T-helper 17 cell (primary cell): ENCODE data around the gene EHF. TPM values are rescaled to one million over a fixed set of nuclear protein-coding genes. Genes with fewer than 3 reads are reported as not detected.

Experiments used
- ATAC-seq: fragments of 150-1000 bp; cut with Tn5 transposase; 2 replicates; pipeline ENCODE4 v1.10.0; 2021; ENCODE audit warnings: mild to moderate bottlenecking, moderate library complexity
- DNase-seq, 3 donors: peaks; one replicate each; pipeline versions ENCODE4 v3.0.0 to v3.0.0-alpha.2; 2020 to 2021
- H3K9me3 ChIP-seq: one replicate; pipeline ENCODE4 v1.7.0; 2013; ENCODE audit warnings: low read length, mild to moderate bottlenecking; ENCODE audit not compliant: control insufficient read depth, poor library complexity, severe bottlenecking
- H3K27ac Mint-ChIP-seq: one replicate; pipeline ENCODE4 v1.8.0; 2022; ENCODE audit warnings: mild to moderate bottlenecking, moderate library complexity, mixed read lengths
- H3K27me3 Mint-ChIP-seq: one replicate; pipeline ENCODE4 v1.8.0; 2022; ENCODE audit warnings: mixed read lengths
- H3K36me3 Mint-ChIP-seq: one replicate; pipeline ENCODE4 v1.8.0; 2022; ENCODE audit warnings: low read depth, mixed read lengths
- H3K4me1 Mint-ChIP-seq: one replicate; pipeline ENCODE4 v1.8.0; 2022; ENCODE audit warnings: mild to moderate bottlenecking, mixed read lengths
- H3K4me3 Mint-ChIP-seq: one replicate; pipeline ENCODE4 v1.8.0; 2022; ENCODE audit warnings: mild to moderate bottlenecking, moderate library complexity, mixed read lengths
- total RNA-seq, 4 donors: library from RNA in 2 of 4; stranded (reverse) in 2 of 4; gene quantifications; one replicate each; pipeline ENCODE4 v1.2.3 and lab custom pipeline; 2022 to 2026

The EHF gene
- total RNA-seq, 2 donors from 2014 or later: 0.34 to 0.65 TPM

GRCh38 chr11:34620202-34620601, 691 bp upstream of the EHF start:
- Mint-ChIP-seq H3K4me3 (no peak overlapping the region), H3K36me3 (no peaks in the 10 kb centered on the region), H3K4me1 (no peaks in the 10 kb centered on the region), H3K27ac (no peak overlapping the region), H3K27me3 (peaks cover 39% of the 10 kb centered on the region)
- no peak for DNase-seq
- H3K9me3 ChIP-seq: no peaks in the 10 kb centered on the region
- ATAC-seq: no peak

- Mint-ChIP-seq H3K4me1 (no peaks in the 10 kb centered on the region), H3K4me3 (no peak overlapping the region), H3K27me3 (peaks cover 53% of the 10 kb centered on the region), H3K36me3 (peaks cover 2% of the 10 kb centered on the region), H3K27ac (no peak overlapping the region)
- ATAC-seq (no peak), DNase-seq (no peak)
- no peaks in the 10 kb centered on the region for H3K9me3 ChIP-seq
Measured at GRCh38 chr11:34621876-34622275, 983 bp downstream of the EHF start.

- ATAC-seq: no peak
- Mint-ChIP-seq H3K27me3 (peaks cover 49% of the 10 kb centered on the region), H3K36me3 (peaks cover 2% of the 10 kb centered on the region)
Measured at GRCh38 chr11:34623463-34623862, 2.6 kb downstream of the EHF start.

GRCh38 chr11:34624069-34624468, 3.2 kb downstream of the EHF start:
- Mint-ChIP-seq H3K27ac (no peak overlapping the region), H3K4me3 (peak overlapping the region; percentile 62), H3K27me3 (peaks cover 49% of the 10 kb centered on the region), H3K36me3 (peaks cover 2% of the 10 kb centered on the region), H3K4me1 (no peaks in the 10 kb centered on the region)
- H3K9me3 ChIP-seq: no peaks in the 10 kb centered on the region
- DNase-seq (peak in 1 of 3 donors; percentile 17), ATAC-seq (peak; percentile 90)

More at GRCh38 chr11:34623463-34623862, 2.6 kb downstream of the EHF start:
- no peaks in the 10 kb centered on the region for H3K9me3 ChIP-seq
- DNase-seq: no peak
- Mint-ChIP-seq H3K27ac (no peak overlapping the region), H3K4me3 (peak overlapping the region; percentile 62), H3K4me1 (no peaks in the 10 kb centered on the region)

- H3K9me3 ChIP-seq: no peaks in the 10 kb centered on the region
- Mint-ChIP-seq H3K4me1 (no peaks in the 10 kb centered on the region), H3K27ac (no peak overlapping the region), H3K36me3 (peaks cover 2% of the 10 kb centered on the region), H3K4me3 (no peak overlapping the region), H3K27me3 (peaks cover 49% of the 10 kb centered on the region)
- DNase-seq (no peak), ATAC-seq (no peak)
Measured at GRCh38 chr11:34625576-34625975, 4.7 kb downstream of the EHF start.

- H3K9me3 ChIP-seq: no peaks in the 10 kb centered on the region
- peaks cover 48% of the 10 kb centered on the region for H3K27me3 Mint-ChIP-seq
- ATAC-seq (no peak), DNase-seq (no peak)
- H3K36me3 Mint-ChIP-seq: peaks cover 2% of the 10 kb centered on the region
- no peak overlapping the region for H3K4me3 Mint-ChIP-seq
- no peaks in the 10 kb centered on the region for H3K4me1 Mint-ChIP-seq
- no peak overlapping the region for H3K27ac Mint-ChIP-seq
Measured at GRCh38 chr11:34626393-34626792, 5.5 kb downstream of the EHF start.

GRCh38 chr11:34627197-34627596, 6.3 kb downstream of the EHF start:
- Mint-ChIP-seq H3K36me3 (peaks cover 2% of the 10 kb centered on the region), H3K4me3 (no peak overlapping the region), H3K4me1 (no peaks in the 10 kb centered on the region), H3K27me3 (peaks cover 40% of the 10 kb centered on the region), H3K27ac (no peak overlapping the region)
- DNase-seq (no peak), ATAC-seq (no peak)
- H3K9me3 ChIP-seq: no peaks in the 10 kb centered on the region

- Mint-ChIP-seq H3K27ac (no peak overlapping the region), H3K4me3 (no peak overlapping the region), H3K36me3 (peaks cover 2% of the 10 kb centered on the region), H3K27me3 (peaks cover 21% of the 10 kb centered on the region), H3K4me1 (peaks cover 9% of the 10 kb centered on the region)
- H3K9me3 ChIP-seq: no peaks in the 10 kb centered on the region
- no peak for DNase-seq
- no peak for ATAC-seq
Measured at GRCh38 chr11:34629711-34630110, 8.8 kb downstream of the EHF start.

GRCh38 chr11:34630544-34630943, 9.7 kb downstream of the EHF start:
- Mint-ChIP-seq H3K4me3 (no peak overlapping the region), H3K4me1 (peaks cover 9% of the 10 kb centered on the region), H3K27ac (peak overlapping the region; percentile 4), H3K27me3 (peaks cover 13% of the 10 kb centered on the region), H3K36me3 (peaks cover 2% of the 10 kb centered on the region)
- no peaks in the 10 kb centered on the region for H3K9me3 ChIP-seq
- no peak for ATAC-seq
- no peak for DNase-seq

- Mint-ChIP-seq H3K4me1 (peaks cover 9% of the 10 kb centered on the region), H3K4me3 (no peak overlapping the region), H3K27me3 (peaks cover 8% of the 10 kb centered on the region), H3K27ac (no peak overlapping the region), H3K36me3 (peaks cover 2% of the 10 kb centered on the region)
- no peaks in the 10 kb centered on the region for H3K9me3 ChIP-seq
- DNase-seq: no peak
- no peak for ATAC-seq
Measured at GRCh38 chr11:34631297-34631696, 10.4 kb downstream of the EHF start.

GRCh38 chr11:34631737-34632104, 10.8 kb downstream of the EHF start:
- ATAC-seq: no peak
- no peak overlapping the region for H3K4me3 Mint-ChIP-seq

GRCh38 chr11:34632105-34632791, 11.4 kb downstream of the EHF start:
- Mint-ChIP-seq H3K27me3 (no peaks in the 10 kb centered on the region), H3K4me1 (peaks cover 9% of the 10 kb centered on the region), H3K27ac (no peak overlapping the region), H3K4me3 (no peak overlapping the region), H3K36me3 (no peaks in the 10 kb centered on the region)
- no peaks in the 10 kb centered on the region for H3K9me3 ChIP-seq
- DNase-seq: no peak
- no peak for ATAC-seq

More at GRCh38 chr11:34631737-34632104, 10.8 kb downstream of the EHF start:
- Mint-ChIP-seq H3K27ac (no peak overlapping the region), H3K36me3 (no peaks in the 10 kb centered on the region), H3K4me1 (peaks cover 9% of the 10 kb centered on the region), H3K27me3 (peaks cover 4% of the 10 kb centered on the region)
- no peak for DNase-seq
- H3K9me3 ChIP-seq: no peaks in the 10 kb centered on the region

- no peaks in the 10 kb centered on the region for H3K27me3 Mint-ChIP-seq
- H3K9me3 ChIP-seq: no peaks in the 10 kb centered on the region
- ATAC-seq (no peak), DNase-seq (no peak)
- H3K4me3 Mint-ChIP-seq: no peak overlapping the region
- no peaks in the 10 kb centered on the region for H3K36me3 Mint-ChIP-seq
- H3K4me1 Mint-ChIP-seq: peaks cover 9% of the 10 kb centered on the region
- peak overlapping the region; percentile 45 for H3K27ac Mint-ChIP-seq
Measured at GRCh38 chr11:34633640-34633989, 12.7 kb downstream of the EHF start.

- DNase-seq (no peak), ATAC-seq (peak; percentile 59)
- no peak overlapping the region for H3K4me3 Mint-ChIP-seq
- H3K27me3 Mint-ChIP-seq: no peaks in the 10 kb centered on the region
- peaks cover 9% of the 10 kb centered on the region for H3K4me1 Mint-ChIP-seq
- H3K36me3 Mint-ChIP-seq: no peaks in the 10 kb centered on the region
- no peaks in the 10 kb centered on the region for H3K9me3 ChIP-seq
- peak overlapping the region; percentile 45 for H3K27ac Mint-ChIP-seq
Measured at GRCh38 chr11:34633990-34634693, 13.2 kb downstream of the EHF start.
